GM21367 (cell line): ENCODE data around the gene ESCO1.
"Not testable (repeated sequence)": the region's sequence is repeated elsewhere in the genome, so short reads cannot be mapped to it uniquely, and the experiment has no call there.

Source experiments
- ATAC-seq: cut with Tn5 transposase; IDR thresholded peaks from one replicate; pipeline ENCODE4 v1.9.1; 2021; ENCODE audit not compliant: unreplicated experiment

The ESCO1 gene

DNA sequence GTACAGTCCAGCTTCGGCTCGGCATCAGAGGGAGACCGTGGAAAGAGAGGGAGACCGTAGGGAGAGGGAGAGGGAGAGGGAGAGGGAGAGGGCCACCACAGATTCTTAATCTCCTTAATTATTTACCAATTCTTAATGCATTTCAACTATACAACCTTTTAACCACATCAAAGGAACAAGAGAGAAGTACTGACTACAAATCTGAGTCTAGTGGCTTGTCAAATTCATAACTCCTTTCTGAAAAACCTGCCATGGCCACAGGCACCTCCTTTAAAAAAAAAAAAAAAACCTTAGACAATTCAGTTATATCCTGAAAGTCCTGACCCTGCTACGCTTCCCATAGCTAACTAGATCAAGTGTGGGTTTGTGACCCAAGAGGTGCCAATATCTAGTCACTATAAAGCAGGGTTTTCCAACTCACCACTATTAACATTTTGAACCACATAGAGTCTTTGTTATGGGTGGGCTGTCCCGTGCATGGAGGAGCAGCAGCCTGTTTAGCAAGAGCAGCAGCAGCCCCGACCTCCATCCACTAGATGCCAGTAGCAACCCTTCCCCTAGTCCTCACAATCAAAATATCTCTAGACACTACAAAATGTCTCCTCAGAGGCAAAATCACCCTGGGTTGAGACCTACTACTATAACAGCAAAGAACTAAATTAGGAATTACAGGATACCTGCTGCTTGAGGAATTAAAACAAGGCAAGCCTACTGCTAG, 6.8 kb downstream of the ESCO1 start:
- no peak for ATAC-seq

DNA sequence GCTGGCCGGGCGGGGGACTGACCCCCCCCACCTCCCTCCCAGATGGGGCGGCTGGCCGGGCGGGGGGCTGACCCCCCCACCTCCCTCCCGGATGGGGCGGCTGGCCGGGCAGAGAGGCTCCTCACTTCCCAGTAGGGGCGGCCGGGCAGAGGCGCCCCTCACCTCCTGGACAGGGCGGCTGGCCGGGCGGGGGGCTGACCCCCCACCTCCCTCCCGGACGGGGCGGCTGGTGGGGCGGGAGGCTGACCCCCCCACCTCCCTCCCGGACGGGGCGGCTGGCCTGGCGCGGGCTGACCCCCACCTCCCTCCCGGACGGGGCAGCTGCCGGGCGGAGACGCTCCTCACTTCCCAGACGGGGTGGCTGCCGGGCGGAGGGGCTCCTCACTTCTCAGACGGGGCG, 8.1 kb downstream of the ESCO1 start:
- ATAC-seq: not testable (repeated sequence)

DNA sequence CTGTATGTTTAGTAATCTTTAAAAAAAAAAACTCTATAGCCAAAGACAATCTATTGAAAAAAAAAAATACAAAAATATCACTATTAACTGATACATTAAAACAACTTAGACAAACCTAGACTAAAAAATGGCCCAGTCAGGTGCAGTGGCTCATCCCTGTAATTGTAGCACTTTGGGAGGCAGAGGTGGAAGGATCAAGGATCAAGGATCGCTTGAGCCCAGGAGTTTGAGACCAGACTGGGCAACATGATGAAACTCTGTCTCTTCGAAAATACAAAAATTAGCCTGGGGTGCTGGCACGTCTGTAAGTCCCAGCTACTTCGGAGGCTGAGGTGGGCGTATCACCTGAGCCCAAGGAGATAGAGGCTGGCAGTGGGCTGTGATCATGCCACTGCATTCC, 16.1 kb downstream of the ESCO1 start:
- no peak for ATAC-seq

DNA sequence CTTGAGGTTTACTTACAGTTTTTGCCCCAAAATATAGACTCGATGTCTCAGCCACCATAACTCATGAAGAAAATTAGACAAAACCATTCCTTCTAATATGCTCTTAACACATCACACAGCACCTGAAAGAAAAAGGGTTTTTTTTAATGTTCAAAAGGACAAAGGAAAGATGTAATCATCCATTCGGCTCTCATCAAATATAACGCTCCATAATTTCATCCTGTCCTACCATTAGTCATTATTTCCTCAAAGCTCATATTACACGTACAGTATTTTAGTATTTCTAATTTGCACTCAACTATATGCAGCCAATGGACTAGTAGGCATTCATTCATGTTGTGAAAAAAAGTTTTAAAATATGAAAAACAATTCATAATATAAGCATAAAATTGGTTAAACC, 24.8 kb downstream of the ESCO1 start:
- ATAC-seq: no peak

DNA sequence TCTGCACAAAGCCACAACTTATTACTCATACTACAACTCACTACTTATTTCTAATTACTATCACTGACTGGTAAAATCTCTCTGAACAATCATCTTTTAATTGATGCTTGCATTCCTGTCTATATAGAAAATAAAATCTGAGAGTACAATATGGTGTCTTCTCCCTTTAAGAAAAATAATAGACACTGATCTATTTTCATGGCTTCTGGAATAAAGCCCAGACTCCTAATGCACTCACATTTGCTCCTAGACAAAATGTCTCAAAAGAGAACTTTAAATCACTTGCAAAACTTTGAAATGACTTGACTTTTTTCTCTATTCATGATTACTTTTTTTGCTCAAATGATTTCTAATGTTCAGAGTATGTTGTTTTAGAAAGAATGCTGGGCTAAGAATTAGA, 28.7 kb downstream of the ESCO1 start:
- no peak for ATAC-seq

DNA sequence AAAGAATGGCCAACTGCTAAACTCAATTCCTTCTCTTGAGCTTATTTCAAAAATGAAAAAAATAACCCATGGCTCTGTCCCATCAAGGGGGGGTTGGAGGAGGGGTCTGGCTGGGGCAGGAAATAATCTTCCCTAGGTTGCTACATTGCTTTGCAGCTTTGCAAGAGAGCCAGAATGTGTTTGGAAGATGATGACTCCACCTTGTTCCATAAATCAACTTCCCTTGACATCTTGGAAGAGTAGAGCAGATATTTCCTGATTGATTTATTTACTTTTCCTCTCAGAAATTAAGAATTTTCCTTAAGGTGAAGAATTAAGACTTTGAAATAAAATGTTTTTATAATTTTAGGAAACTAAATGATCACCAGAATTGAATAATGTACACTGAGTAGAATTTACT, 41.3 kb downstream of the ESCO1 start:
- no peak for ATAC-seq

DNA sequence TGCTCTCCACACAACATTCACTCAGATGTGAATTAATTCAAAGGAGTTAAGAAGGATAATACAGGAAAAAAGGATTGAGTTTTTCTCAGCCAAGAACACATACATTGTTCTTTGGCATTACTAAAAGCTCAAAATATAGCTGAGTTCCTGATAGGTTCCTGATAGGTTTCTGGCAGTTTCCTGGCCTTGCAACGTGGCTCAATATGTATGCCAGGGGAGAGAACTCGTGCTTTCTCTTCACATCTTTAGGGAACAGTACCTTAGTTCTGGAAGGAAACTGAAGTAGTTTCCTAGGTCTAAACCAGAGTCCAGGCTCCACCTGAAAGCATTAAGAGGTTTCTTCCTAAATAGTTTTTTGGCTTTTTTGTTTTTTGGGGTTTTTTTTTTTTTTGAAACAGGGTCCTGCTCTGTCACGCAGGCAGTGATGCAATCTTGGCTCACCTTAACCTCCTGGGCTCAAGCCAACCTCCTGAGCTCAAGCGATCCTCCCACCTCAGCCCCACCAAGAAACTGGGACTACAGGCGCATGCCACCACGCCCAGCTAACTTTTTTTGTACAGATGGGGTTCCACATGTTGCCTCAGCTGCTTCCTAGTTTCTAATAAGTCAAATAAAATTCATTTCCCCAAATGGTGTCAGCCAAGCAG, 42.8 kb downstream of the ESCO1 start:
- no peak for ATAC-seq

DNA sequence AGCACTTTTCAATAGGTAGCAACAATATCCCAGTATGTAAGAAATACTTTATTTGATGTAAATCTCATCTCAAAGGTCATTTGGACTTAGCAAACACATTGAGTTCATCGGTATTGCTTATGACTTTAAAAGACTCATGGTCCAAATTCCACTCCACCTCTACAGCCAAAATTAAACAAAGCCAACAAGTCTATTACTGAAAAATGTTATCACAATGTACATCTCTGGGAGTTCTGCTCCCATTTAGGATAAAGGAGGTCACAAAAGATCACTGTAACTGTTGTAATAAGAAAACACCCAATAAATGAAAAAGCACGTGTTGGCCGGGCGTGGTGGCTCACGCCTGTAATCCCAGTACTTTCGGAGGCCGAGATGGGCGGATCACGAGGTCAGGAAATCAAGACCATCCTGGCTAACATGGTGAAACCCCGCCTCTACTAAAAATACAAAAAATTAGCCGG, 50.0 kb downstream of the ESCO1 start:
- no peak for ATAC-seq

DNA sequence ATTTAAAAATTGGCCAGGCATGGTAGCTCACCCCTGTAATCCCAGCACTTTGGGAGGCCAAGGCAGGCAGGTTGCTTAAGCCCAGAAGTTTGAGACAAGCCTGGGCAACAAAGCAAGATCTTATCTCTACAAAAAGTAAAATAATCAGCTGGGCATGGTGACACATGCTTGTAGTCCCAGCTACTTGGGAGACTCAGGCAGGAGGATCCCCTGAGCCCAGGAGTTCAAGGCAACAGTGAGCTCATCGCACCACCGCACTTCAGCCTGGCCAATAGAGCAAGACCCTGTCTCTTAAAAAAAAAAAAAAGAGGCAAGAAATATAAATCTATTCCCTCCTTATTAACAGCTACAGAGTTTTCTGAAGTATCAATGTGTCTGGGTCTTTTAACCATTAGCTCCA, 51.9 kb downstream of the ESCO1 start:
- ATAC-seq: no peak

DNA sequence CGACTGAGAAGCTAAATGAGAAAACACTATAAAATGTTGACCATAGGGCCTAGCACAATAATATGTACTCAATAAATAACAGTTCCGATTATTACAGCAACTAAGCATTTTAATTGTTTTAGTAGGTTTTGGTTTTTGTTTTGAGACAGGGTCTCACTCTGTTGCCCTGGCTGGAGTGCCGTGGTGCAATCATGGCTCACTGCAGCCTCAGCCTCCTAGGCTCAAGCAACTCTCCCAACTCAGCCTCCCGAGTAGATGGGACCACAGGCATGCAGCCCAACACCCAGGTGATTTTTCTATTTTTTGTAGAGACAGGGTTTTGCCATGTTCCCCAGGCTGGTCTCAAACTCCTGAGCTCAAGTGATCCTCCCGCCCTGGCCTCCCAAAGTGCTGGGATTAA, 54.1 kb downstream of the ESCO1 start:
- ATAC-seq: no peak

DNA sequence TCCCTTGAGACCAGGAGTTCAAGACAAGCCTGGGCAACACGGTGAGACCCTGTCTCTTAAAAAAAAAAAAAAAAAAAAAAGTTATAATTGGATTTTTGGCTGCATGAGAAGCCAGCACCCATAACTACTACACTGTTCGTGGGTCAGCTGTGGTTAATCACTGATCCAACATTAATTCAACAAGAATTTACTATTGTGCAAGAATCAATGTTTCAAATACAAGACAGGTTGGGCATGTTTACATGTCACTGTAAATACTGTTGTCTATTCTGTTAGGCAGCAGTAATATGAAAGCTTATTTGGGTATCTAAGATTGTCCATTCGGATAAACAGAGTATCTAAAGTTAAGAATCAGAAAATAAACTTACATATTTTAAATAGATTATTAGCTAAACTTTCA, 62.3 kb downstream of the ESCO1 start:
- no peak for ATAC-seq

DNA sequence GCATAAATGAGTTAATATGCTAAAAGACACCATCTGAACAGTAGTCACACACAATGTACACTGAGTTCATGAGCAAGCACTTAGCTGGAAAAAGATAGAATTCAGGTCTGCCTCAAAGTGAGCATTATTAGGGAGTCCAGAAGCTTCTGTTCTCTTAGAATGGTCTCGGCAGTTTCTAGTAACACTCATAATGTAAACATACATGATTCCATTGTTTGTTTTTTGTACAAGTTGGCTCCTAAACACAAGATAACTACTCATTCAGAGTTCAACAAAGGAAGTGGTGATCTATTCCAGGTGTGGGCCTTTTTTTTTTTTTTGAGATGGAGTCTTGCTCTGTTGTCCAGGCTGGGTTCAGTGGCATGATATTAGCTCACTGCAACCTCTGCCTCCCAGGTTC, 66.2 kb downstream of the ESCO1 start:
- ATAC-seq: no peak

DNA sequence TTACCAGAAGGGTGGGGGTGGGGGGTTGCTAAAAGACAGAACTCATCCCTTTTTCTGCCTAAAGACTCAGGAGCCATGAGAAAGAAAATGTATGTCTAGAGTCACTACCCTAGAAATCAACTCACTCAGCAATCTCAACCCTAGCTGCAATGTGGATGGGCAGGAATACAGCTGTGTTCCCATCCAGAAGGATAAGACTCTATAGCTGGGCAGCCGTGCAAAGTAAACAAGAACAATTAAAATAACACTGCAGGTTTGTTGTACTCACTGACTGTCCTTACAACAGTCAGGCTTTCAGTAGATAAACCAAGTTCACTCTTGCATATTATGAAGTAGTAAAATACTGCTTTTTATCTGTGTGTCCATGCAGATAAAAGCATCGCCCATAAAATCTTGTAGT, 74.0 kb downstream of the ESCO1 start:
- no peak for ATAC-seq

DNA sequence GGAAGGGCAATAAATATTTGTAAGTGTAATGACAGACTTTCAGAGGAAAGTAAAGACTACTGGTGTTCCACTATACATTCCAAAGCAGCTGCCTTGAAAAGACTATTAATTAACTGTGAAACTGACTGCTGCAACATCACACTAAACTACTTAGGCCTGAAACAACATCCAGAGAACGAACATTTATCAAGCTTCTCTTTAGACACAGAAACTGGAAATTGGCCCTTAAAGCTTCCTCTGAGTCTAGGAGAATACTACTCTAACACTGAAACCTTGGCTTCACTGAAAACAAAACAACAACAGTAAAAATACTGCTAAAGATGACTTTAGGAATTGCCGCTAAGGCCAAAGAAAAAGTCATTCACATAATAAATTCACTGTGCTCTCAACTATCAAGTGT, 74.6 kb downstream of the ESCO1 start:
- no peak for ATAC-seq

DNA sequence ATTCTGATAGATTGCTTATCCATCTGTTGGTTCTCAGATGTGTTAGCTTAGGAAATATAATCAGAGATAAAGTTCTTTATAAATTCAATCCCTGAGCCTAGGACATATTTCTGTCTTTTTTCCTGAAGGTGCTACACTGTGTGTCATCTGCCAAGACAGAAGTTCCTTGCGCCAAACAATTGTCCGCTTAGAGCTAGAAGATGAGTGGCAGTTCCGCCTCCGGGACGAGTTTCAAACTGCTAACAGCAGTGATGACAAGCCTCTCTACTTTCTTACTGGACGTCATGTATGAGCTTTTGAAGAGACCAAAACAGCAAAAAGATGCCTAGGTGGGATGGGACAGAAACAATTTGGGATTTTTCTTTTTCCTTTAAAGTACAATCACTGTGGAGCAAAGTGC, 78.0 kb downstream of the ESCO1 start:
- ATAC-seq: no peak

DNA sequence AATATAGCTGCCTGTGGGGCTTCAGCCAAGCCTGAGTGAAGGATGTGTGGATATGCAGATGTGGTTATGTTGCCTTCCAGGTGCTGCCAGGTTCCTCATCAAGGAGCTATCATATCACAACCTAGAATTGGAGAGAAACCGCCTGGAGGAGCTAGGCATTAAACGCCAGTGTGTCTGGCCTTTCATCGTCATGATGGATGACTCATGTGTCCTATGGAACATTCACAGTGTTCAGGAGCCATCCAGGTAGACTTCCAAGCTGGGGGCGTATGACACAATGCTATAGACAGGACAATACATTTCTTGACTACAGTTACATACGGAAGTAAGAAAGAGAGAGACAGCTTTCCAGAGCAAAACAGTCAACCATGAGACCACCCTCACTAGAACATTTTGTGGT, 86.8 kb downstream of the ESCO1 start:
- no peak for ATAC-seq

DNA sequence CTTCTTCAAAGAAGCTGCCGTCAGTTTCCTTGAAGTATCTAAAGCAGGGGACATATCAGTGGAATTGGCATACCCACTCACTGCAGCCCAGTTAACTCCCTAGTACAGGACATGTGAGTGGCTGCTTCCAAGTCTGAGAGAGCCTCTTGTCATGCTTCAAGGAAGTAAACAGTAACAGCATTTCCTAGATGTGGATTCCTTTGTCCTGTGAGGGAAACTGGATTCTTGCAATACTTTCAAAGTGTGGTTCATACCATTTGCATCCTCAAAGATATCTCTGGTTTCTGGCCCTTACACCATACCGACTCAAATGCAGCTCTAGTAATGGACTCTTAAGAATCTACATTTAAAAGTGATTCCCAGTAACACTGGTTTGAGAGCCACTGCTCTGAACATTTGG, 87.2 kb downstream of the ESCO1 start:
- ATAC-seq: no peak

DNA sequence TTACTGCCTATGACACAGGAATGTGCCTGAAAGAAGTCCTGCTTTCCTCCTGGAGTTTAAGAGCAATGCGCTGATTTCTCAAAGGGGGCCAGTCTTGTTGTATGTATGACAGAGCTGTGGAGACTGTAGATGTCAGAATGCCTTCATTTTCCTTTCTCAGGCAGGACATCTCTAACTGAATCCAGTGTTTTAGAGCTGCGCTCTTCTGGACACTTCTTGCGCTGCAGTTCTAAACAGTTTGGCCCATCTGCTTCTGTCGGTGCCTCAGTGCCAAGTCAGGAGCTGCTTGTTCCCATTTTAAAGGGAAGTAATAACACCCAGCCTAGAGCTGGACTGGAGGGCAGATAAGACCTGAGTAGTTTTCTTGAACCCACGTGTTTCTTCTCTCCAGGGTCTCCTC, 91.4 kb downstream of the ESCO1 start:
- no peak for ATAC-seq

DNA sequence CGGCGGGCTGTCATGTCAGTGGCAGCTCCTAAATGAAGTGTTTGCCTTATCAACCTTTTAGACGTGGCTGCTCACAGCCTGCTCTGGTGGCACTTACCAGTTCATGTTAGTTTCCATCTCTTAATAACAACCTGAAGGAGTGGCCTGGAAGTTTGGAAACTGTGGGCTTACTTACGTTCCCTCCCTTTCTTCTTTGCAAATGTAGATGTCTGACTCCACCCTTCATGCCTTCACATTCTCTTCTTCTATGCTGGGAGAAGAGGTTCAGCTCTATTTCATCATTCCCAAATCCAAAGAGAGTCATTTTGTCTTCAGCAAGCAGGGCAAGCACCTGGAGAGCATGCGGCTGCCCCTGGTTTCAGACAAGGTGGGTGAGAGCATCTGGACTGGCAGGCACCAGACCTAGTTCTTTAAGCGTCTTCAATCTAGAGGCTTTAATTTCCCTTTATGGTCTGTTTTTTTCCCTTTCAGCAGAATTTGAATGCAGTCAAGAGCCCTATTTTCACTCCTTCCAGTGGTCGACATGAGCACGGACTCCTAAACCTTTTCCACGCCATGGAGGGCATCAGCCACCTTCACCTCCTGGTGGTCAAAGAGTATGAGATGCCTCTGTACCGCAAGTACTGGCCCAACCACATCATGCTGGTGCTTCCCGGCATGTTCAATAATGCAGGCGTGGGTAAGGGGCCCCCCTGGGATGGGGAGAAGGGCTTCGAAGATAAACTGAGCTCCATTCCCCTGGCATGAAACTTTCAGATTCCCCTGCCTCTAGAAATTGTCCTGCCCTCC, 92.4 kb downstream of the ESCO1 start:
- no peak for ATAC-seq

DNA sequence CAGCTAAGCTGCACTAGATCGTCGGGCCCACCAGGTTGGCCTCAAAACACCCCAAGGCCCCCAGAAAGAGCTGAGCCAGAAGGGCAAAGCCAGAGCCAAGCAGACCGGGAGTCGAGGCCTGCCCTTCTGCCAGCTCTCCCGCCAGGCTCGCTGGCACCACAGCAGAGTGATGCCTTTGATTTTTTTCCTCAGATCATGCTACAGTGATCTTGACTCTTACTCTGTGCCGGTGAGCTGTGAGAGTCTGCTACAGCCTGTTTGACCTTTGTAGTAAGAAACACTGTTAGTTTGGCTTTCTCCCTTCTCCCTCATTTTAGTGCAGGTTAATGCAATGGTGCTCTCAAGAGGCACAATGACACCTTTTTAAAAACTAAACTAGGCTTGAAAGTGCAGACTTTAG, 97.8 kb downstream of the ESCO1 start:
- no peak for ATAC-seq

DNA sequence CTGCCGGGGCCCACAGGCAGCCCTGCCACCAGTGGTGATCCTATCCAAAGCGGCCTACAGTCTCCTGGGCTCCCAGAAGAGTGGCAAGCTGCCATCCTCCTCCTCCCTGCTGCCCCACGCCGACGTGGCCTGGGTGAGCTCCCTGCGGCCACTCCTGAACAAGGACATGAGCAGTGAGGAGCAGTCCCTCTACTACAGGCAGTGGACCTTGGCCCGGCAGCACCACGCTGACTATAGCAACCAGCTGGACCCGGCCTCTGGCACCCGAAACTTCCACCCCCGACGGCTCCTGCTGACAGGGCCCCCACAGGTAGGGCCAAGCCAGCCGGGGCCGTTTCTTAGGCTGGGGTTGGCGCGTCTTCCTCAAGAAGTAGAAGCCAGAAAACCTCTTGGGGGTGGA, 100.5 kb downstream of the ESCO1 start:
- ATAC-seq: no peak

DNA sequence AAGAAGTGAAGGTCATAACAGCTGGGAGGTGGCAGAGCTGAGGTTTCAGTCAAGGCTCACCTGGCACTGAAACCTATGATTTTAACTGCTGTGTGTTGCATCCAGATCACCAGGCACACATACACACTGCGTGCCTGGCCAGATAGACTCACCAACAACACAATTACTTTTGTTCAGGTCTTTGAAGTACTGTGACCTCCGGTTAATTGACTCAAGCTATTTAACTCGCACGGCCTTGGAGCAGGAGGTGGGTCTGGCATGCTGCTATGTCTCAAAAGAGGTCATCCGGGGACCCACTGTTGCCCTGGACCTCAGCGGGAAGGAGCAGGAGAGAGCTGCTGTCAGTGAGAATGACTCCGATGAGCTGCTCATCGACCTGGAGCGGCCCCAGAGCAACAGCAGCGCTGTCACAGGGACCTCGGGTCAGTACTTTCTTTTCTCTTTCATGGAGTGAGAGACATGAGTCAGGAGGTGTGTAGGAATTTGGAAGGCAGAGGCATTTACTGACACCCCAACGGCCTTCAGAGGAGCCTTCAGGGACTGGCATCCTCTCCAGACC, 104.1 kb downstream of the ESCO1 start:
- ATAC-seq: no peak
